Progenitor cell of endocrine pancreas (in vitro differentiated cells): ENCODE results near the gene ARL8B. TPM values are rescaled to one million over a fixed set of nuclear protein-coding genes. Genes with fewer than 3 reads are reported as not detected.

Source experiments
- DNase-seq: peaks from one replicate; pipeline ENCODE4 v3.0.0; 2021; ENCODE audit warnings: low spot score; ENCODE audit not compliant: unreplicated experiment
- H3K27ac Mint-ChIP-seq: 2 replicates; pipeline ENCODE4 v1.8.0; 2021; ENCODE audit warnings: mild to moderate bottlenecking, moderate library complexity, mixed read lengths
- H3K27me3 Mint-ChIP-seq: 2 replicates; pipeline ENCODE4 v1.8.0; 2021; ENCODE audit warnings: mixed read lengths
- H3K36me3 Mint-ChIP-seq: 2 replicates; pipeline ENCODE4 v1.8.0; 2022; ENCODE audit warnings: mixed read lengths; ENCODE audit not compliant: insufficient read depth
- H3K4me1 Mint-ChIP-seq: 2 replicates; pipeline ENCODE4 v1.8.0; 2021; ENCODE audit warnings: low read depth, mixed read lengths
- H3K4me3 Mint-ChIP-seq: 2 replicates; pipeline ENCODE4 v1.8.0; 2021; ENCODE audit warnings: low read depth, mild to moderate bottlenecking, moderate library complexity, mixed read lengths
- H3K9me3 Mint-ChIP-seq: 2 replicates; pipeline ENCODE4 v1.8.0; 2021; ENCODE audit warnings: low read depth, mixed read lengths
- total RNA-seq: library from RNA; stranded (reverse); gene quantifications from 2 replicates; pipeline ENCODE4 v1.2.1, GENCODE V29; 2021
- TF ChIP-seq, protein P1 (sequence below): fragments of 200-600 bp; sonication (generic); IDR thresholded peaks from one replicate; pipeline ENCODE4 v1.5.0; 2021; ENCODE audit warnings: antibody characterized with exemption, mild to moderate bottlenecking; ENCODE audit not compliant: unreplicated experiment

The ARL8B gene
- total RNA-seq, 1 donor from 2014 or later: 37.7 TPM

DNA sequence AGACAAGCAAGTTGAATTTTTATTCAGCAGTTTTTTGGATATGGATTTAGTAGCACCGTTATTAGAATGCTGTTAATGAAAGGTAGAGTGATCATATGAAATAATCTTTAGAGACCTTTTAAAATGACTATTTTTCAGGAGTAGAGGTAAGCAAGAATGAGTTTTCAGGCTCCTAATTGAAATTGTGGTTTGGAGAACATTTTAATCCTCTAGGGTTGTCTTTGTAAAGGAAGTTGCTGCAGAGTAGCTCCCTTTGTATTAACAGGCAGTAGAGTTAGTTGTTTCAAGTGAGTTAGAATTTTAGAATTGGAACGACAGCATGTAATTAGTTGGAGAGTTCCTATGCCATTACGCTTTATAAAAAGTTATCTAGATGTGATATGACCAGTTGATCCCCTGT is 38.2 kb downstream of the ARL8B start:
- Mint-ChIP-seq H3K27me3 (no peaks in the 10 kb centered on the region), H3K4me1 (peaks cover 3% of the 10 kb centered on the region), H3K27ac (no peak overlapping the region), H3K9me3 (no peaks in the 10 kb centered on the region), H3K4me3 (no peak overlapping the region), H3K36me3 (no peaks in the 10 kb centered on the region)
- TF ChIP-seq, protein P1, sequence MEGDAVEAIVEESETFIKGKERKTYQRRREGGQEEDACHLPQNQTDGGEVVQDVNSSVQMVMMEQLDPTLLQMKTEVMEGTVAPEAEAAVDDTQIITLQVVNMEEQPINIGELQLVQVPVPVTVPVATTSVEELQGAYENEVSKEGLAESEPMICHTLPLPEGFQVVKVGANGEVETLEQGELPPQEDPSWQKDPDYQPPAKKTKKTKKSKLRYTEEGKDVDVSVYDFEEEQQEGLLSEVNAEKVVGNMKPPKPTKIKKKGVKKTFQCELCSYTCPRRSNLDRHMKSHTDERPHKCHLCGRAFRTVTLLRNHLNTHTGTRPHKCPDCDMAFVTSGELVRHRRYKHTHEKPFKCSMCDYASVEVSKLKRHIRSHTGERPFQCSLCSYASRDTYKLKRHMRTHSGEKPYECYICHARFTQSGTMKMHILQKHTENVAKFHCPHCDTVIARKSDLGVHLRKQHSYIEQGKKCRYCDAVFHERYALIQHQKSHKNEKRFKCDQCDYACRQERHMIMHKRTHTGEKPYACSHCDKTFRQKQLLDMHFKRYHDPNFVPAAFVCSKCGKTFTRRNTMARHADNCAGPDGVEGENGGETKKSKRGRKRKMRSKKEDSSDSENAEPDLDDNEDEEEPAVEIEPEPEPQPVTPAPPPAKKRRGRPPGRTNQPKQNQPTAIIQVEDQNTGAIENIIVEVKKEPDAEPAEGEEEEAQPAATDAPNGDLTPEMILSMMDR: no peak
- no peak for DNase-seq

DNA sequence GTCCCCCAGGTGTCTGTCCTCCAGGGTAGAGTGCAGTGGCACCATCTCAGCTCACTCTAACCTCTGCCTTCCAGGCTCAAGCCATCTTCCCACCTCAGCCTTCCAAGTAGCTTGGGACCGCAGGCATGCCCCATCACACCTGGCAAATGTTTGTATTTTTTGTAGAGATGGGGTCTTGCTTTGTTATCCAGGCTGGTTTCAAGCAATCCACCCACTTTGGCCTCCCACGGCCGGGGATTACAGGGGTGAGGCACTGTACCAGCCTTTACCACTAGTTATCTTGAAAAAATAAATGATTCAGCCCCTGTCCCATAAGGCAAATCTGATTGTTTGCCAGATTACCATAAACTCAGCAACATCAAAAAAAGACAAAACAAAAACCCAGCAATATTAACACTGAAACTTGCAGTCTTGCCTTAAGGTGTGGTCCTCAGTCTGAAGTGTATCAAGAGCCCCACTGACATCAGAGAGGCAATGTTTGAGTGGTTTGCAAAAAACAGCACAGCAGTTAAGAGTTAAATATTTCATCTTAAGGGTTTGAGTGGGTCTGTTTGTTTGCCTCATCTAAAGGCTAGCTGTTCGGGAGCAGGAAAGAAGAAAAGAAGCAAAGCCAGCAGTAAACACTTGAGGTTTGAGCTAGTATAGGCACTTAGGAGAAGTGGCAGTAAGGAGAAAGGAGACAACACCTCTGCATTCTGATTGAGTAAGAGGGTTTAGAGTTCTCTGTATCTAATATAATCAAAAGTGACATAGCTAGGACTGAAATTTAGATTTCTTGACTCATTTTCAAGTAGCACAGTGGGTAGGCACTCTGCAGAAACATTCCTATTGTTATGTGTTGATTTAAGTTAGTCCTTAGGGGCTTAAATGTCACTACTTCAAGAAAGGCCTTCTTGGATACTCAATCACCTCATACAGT is 39.1 kb downstream of the ARL8B start:
- peaks cover 3% of the 10 kb centered on the region for H3K4me1 Mint-ChIP-seq
- H3K9me3 Mint-ChIP-seq: no peaks in the 10 kb centered on the region
- TF ChIP-seq, protein P1: no peak
- H3K4me3 Mint-ChIP-seq: no peak overlapping the region
- DNase-seq: no peak
- H3K36me3 Mint-ChIP-seq: no peaks in the 10 kb centered on the region
- no peak overlapping the region for H3K27ac Mint-ChIP-seq
- H3K27me3 Mint-ChIP-seq: no peaks in the 10 kb centered on the region

DNA sequence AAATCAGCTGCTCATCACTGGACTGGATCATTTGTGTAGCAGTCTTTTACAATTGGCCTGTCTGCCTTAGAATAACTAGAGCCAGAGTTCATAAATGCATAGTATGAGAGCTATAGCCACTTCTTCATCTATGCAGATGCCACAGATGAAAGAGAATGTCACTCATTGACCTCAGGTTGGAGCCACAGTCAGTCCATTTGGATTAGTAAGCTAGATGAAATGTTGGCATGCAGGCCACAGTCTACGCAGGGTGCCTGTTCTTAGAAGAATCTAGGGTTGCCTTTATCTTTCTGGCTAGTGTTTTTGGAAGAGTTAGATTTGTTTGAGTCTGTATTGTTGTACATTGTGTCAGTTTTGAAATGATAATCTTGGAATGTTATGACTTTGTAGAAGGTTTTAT is 40.0 kb downstream of the ARL8B start:
- no peak overlapping the region for H3K4me3 Mint-ChIP-seq
- H3K9me3 Mint-ChIP-seq: no peaks in the 10 kb centered on the region
- peaks cover 3% of the 10 kb centered on the region for H3K4me1 Mint-ChIP-seq
- no peak overlapping the region for H3K27ac Mint-ChIP-seq
- DNase-seq: no peak
- TF ChIP-seq, protein P1: no peak
- H3K27me3 Mint-ChIP-seq: no peaks in the 10 kb centered on the region
- no peaks in the 10 kb centered on the region for H3K36me3 Mint-ChIP-seq

DNA sequence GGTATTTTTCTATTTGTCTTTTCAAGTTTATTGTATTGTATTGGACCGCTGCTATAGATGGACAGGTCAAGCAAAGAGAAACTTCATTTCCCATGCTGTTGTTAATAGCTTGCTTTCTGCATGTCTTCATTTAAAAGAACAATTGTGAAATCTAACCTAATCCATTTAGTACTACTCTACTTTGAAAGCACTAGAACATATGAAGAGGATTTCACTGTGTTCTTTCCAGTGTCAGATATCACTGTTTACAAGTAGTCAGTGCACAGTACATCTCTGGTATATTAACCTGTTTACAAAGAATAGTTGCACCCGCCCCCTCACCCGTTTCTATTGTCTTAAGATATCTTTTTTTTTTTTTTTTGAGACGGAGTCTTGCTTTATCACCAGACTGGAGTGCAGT is 43.6 kb downstream of the ARL8B start:
- Mint-ChIP-seq H3K9me3 (no peaks in the 10 kb centered on the region), H3K27ac (no peak overlapping the region), H3K4me1 (peaks cover 3% of the 10 kb centered on the region), H3K27me3 (no peaks in the 10 kb centered on the region), H3K36me3 (no peaks in the 10 kb centered on the region), H3K4me3 (no peak overlapping the region)
- TF ChIP-seq, protein P1: no peak
- no peak for DNase-seq

DNA sequence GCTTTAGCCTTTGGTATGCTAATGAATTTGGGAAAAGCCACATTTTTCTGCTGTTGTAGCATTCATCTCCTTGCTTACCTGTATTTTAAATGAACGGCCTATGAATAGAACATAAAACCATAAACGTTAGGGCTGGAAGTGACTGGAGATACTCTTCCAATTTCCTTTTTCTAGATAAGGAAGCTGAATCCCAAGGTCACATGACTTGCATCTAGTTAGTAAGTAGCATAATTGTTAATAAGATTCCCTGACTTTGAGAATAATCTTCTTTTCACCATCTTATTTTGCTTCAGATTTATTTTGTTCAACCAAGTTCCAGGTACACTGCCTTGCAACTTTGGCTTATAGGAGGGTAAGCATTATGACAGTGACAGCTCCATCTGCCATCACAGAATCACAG is 44.8 kb downstream of the ARL8B start:
- Mint-ChIP-seq H3K9me3 (no peaks in the 10 kb centered on the region), H3K4me3 (no peak overlapping the region), H3K36me3 (no peaks in the 10 kb centered on the region), H3K27ac (no peak overlapping the region), H3K4me1 (peaks cover under 1% of the 10 kb centered on the region), H3K27me3 (no peaks in the 10 kb centered on the region)
- TF ChIP-seq, protein P1: no peak
- DNase-seq: no peak
